ELR (cell line): ENCODE results near the gene DNAH6.

Experiments used
- DNase-seq: peaks from one replicate; pipeline ENCODE4 v3.0.0-alpha.2; 2015; ENCODE audit warnings: low read depth

DNAH6 gene

GRCh38 chr2:84797271-84797670 is 281.0 kb downstream of the DNAH6 start:
- DNase-seq, result no peak

DNA sequence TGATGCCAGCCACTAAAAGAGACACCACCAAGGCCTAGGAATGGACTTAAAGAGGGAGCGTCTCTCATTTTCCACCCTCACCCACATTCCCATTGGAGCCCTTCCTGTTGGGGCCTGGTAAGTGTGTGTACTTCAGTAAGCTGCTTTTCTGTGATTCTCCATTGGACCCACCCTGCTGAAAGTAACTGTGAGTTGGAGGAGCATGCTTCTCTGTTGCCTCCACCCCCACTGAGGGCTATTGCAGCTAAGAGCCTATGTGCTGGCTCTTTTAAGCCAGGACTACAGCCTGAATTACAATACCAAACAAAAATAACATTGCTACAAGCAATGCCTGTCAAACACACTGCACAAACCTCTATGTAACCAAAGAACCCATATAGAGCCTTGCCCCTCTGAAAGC is 283.5 kb downstream of the DNAH6 start:
- no peak for DNase-seq

- no peak for DNase-seq
These were observed 284.0 kb downstream of the DNAH6 start for GRCh38 chr2:84800194-84800805.

DNA sequence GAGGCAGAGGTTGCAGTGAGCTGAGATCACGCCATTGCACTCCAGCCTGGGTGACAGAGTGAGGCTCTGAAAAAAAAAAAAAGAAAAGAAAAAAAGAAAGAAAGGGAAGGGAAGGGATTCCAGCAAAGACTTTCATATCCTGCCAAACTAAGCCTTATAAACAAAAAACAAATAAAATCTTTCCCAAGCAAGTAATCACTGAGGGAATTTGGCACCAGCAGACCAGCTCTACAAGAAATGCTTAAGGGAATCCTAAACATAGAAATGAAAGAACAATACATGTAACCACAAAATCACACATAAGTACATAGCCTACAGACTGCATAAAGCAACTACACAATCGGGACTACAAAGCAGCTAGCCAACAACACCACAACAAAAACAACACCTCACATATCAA is 285.5 kb downstream of the DNAH6 start:
- DNase-seq, result no peak

DNA sequence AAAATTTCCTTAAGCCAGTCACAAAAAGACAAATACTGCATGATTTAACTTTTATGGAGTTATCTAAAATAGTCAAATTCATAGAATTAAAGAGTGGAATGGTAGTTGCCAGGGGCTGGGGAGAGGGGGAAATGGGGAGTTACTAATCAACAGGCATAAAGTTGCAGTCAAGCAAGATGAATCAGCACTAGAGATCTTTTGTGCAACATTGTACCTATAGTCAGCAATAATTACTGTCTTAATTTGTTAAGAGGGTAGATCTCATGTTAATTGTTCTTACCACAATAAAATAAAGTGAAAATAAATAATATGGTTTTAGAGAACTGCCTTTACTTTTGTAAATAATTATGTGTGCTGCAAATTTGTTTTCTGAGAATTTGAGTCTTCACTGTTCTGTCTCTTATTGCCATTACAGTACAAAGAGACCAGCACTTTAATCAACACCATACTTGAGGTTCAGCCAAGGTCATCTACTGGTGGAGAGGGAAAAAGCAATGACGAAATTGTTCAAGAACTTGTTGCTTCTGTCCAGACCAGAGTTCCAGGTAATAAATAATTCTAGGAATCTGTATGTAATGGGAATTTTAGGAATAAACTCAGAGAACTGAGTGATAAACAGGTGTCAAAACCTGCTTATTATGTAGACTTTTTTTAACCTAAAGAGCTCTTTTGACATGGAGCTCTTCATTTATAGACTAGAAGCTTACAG is 289.1 kb downstream of the DNAH6 start:
- DNase-seq, result peak; percentile 39

DNA sequence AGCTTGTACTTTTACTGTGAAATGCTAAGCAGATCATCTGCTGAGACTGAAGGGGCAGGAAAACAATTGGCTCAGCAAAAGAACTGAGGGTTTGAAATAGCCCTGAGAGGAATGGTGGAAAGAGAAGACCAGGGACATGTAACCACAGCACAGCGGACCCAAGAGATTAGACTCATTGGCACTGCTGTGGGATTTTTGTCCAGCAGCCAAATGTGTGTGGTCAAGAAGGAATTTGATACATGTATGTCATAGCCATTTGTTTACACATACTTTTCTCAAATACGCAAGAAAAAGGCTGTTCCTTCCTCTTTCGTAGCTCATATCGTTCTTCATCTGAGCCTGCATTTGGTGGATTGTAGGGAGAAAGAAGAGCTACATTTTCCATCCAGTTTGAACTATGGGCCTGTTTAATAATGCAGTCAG is 290.8 kb downstream of the DNAH6 start:
- peak; percentile 98 for DNase-seq

DNA sequence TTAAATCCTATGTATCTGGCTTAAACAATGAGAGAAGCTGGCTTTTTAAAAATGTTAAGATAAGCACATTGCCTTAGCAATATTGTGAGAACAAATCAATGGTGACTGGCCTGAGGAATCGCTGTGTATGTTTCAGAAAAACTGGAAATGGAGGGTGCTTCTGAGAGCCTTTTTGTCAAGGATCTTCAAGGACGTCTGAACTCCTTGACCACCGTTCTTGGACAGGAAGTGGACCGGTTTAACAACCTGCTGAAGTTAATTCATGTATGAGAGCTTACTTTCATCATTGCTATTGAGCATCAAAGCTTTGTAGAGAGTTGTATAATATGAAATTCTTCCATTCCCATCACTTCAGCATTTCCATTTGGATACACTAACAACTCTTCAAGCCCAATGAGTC is 292.0 kb downstream of the DNAH6 start:
- no peak for DNase-seq

- no peak for DNase-seq
These were observed 295.6 kb downstream of the DNAH6 start for GRCh38 chr2:84811839-84812431.

- DNase-seq, result peak; percentile 51
These were observed 298.8 kb downstream of the DNAH6 start for GRCh38 chr2:84815146-84815545.

DNA sequence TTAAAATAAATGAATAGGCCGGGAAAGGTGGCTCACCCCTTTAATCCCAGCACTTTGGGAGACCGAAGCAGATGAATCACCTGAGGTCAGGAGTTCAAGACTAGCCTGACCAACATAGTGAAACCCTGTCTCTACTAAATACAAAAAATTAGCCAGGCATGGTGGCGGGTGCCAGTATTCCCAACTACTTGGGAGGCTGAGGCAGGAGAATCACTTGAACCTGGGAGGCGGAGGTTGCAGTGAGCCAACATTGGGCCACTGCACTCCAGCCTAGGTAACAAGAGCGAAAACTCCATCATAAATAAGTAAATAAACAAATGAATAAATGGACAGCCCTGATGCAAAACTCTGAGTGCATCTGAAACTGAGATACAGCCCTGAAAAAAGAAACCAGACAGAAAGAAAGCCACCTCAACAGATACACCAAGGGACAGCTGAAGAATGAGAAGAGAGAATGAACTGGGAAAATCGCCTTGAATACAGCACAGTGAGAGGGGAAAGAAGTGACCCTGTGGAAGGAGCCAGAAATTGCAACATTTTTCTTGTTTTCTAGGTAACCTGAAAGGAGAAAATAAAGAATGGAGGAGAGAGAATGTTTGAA is 300.2 kb downstream of the DNAH6 start:
- no peak for DNase-seq

- no peak for DNase-seq
These were observed 300.9 kb downstream of the DNAH6 start for GRCh38 chr2:84817239-84817655.

- no peak for DNase-seq
These were observed 305.5 kb downstream of the DNAH6 start for GRCh38 chr2:84821806-84822205.

- no peak for DNase-seq
These were observed 306.9 kb downstream of the DNAH6 start for GRCh38 chr2:84823229-84823628.

DNA sequence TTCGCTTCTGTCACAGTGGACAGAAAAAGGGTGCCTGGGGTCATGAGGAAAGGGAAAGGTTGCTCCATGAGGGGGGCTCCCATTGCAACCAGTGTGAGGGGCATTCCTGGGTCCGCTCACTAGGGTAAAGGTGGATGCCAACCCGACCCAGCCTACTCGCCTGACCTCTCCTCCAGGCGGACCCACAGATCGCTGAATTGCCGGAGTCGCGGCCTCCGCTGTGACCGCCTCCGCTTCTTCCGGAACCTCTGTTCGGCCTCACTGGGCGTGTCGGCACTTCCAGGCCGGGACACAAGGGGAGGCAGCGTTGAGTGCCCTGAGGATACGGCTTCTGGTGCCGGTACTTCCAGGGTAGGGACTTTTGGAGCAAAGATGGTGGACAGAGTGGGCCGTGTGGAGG is 307.5 kb downstream of the DNAH6 start:
- no peak for DNase-seq

- no peak for DNase-seq
These were observed 311.8 kb downstream of the DNAH6 start for GRCh38 chr2:84827978-84828575.

DNA sequence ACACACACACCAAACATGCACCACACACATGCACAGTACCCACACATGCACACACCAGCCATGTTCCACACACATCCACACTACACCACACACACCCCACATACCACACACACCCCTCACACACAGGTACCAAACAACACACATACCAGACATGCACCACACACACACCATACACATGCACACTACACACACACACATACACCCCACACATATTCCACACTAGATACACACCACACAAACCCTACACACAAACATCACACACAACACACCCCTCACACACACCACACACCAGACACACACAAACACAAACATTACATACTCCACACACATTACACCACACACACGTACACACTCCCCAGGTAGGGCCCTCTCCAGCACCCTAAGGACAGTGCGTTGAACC is 313.4 kb downstream of the DNAH6 start:
- DNase-seq, result no peak

- peak; percentile 58 for DNase-seq
These were observed 313.8 kb downstream of the DNAH6 start for GRCh38 chr2:84830095-84830494.

- no peak for DNase-seq
These were observed 314.6 kb downstream of the DNAH6 start for GRCh38 chr2:84830758-84831500.

GRCh38 chr2:84832772-84833461 is 316.6 kb downstream of the DNAH6 start:
- DNase-seq, result peak; percentile 36

DNA sequence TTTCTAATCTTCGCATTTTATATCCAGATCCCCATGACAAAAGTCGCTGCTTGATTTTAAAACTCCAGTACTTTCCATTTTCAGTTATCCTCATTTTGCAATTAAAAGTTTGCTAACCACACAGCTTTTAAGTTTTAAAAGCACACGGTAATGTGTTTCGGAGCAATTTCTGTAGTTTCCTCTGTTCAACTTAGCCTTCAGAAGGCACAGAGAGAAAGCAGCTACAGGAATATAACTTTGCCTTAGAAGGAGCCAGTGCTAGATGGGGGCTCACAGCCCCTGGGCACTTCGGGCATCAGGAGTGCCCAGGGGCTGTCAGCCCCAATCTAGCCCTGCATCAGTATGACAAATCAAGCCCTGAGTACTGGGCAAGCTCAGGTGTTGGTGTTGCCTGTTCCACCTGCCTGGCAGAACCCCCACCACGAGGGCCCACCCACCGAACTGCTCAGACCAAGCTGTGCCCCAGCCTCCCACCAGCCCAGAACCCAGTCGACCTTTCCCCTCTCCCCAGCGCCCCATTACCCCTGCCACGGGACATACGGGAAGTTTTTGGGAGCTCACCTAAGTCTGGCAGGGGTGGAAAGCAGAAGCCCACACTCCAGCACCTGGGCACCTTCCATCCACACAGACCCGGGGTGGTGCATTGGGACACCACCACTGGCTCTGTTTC is 317.3 kb downstream of the DNAH6 start:
- no peak for DNase-seq

DNA sequence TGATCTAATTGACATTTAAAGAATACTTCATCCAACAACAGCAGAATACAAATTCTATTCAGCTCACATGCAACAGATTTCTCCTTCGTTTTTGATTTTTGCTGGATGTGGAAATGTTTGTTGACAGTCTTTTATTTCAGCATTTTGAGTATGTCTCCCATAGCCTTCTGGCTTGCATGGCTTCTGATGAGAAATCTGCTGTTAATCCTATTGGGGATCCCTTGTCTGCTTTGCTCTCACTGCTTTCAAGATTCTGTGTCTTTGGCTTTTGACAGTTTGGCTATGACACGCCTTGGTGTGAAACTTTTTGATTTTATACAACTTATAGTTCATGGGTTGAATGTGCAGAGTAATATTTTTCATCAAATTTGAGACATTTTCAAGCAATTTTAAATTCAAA is 319.9 kb downstream of the DNAH6 start:
- DNase-seq, result no peak
